GM18909 (cell line): ENCODE results near the gene EP400.

Experiments used
- ATAC-seq: cut with Tn5 transposase; IDR thresholded peaks from one replicate; pipeline ENCODE4 v1.9.1; 2021; ENCODE audit warnings: mild to moderate bottlenecking; ENCODE audit not compliant: unreplicated experiment, poor library complexity

The EP400 gene

DNA sequence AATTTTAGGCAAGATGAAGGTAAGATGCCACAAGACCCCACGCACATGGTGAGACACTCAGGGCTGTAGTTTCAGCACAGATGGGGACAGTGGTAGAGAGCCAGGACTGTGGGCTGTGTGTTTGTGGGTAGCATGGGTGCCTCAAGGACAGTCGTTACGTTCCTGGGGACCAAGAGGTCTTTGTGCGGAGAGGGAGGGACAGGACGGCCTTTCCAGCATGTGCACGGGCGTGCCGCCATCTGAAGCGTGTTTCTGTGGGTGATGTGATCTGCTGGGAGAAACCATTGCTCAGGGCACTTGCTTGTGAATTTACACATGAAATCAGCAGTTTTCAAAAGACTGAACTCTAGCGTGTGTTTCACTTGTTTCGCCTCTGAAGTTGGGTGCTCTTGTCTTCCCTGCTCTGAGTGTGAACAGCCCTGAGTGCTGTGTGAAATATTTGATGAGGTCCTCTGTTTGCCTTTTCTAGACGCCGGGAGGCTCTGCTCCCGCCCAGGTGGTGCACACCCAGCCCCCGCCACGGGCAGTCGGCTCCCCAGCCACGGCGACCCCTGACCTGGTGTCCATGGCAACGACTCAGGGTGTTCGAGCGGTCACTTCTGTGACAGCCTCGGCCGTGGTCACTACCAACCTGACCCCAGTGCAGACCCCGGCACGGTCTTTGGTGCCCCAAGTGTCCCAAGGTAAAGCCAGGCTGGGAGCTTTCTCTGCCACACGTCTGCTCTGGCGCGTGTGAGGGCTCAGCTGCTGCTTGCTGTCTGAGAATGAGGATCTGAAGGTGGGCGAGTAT, 112.1 kb downstream of the EP400 start:
- ATAC-seq = no peak

DNA sequence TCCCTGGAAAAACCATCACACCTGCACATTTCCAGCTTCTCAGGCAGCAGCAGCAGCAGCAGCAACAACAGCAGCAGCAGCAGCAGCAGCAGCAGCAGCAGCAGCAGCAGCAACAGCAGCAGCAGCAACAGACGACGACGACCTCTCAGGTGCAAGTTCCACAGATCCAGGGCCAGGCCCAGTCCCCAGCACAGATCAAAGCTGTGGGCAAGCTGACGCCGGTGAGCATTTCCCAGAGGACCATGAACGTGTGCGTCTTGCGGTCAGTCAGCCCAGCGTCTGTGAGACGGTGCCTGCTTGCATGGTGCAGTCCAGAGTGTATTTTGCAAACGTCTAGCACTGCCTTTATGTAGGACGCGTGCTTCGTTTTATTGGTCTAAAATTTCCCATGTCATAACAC, 112.7 kb downstream of the EP400 start:
- ATAC-seq = no peak

DNA sequence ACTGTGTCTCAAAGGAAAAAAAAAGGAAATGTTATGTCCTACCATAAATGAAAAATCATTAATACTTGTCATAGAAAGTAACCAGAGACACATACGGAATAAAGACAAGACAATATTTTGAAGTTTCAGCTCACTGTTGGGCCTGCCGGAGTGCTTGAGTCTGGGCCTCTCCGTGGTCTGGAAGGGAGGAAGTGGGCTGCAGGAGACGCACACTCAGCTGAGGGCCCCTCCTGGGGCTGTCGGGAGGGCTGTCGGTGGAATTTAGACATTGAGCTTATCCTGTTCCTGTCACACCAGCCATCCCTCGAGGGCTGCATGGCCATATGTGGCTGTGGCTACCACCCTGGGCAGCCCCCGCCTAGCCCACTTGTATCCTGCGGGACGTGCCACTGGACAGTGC, 113.7 kb downstream of the EP400 start:
- no peak for ATAC-seq

DNA sequence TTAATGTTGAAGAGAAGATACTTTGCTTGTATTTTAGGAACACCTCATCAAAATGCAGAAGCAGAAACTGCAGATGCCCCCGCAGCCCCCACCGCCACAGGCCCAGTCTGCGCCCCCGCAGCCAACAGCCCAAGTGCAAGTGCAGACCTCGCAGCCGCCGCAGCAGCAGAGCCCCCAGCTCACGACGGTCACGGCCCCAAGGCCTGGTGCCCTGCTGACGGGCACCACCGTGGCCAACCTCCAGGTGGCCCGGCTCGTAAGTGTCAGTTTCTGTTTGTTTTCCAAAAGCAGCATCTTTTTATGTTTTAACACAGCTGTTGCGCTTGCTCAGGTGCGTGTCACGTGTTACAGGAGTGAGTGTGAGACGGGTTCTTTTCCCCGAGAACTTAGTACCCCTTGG, 114.9 kb downstream of the EP400 start:
- ATAC-seq = no peak

DNA sequence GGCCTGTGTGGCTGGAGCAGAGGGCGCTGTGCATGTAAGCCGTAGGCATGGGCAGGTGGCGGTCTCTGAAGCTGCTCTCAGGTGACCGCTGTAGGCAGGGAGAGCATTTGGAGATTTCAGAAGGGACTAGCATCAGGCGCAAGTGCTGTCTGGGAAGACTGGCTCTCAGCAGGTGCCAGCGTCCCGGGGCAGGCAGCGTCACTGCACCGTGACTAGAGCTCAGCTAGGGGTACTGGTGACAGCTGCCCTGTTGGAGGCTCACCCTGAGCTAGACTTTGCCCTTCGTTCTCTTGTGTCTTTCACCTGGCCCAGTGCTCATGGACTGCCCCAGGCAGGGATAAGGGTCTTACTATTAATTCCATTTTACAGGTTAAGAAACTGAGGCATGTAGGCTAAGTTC, 115.5 kb downstream of the EP400 start:
- ATAC-seq = no peak

DNA sequence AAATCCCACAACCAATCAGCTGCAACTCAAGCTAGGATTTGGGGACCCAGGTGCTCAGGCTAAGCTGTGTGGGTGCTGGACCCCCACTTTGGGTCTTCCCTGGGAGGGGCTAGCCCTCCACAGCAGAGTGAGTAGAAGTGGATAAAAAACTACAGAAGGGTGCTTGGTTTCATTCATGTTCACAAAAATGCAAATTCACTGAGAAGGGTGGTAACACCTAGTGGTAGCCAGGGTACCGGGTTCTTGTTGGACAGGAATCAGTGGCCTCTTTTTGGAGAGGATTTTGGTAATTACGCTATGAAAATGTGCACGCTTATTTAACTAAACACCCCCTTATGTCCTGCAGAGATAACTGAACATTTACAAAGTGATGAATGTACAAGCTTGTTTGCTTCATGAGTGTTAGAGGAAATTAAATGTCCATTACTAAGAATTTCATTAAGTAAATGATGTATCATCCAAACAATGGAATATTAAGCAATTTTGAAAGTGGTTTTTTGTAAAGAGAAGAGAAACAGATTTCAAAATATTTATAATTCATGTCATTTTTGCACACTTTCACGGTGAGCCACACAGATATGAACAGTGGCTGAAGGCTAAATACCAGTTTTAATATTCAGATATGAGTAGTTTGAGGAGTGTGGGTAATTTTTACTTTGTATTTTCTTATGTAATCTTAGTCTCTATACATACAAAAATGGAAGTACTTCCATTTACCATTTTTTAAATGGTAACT, 116.0 kb downstream of the EP400 start:
- no peak for ATAC-seq

DNA sequence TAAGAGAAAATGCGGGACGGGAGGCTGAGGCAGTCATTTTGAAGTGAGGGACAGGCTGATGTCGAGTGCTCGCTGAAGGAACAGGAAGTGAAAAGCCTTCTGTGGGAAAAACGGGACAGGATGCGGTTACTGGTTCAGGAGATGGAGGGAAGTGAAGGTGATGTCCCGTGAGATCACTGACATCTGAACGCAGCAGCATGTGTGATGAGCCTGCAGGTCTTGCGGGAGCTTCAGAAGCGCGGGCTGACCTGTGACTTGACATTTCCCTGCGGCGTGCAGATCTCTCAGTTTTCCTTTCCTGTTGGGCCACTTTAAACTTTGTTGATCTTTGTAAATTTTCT, 116.6 kb downstream of the EP400 start:
- no peak for ATAC-seq

DNA sequence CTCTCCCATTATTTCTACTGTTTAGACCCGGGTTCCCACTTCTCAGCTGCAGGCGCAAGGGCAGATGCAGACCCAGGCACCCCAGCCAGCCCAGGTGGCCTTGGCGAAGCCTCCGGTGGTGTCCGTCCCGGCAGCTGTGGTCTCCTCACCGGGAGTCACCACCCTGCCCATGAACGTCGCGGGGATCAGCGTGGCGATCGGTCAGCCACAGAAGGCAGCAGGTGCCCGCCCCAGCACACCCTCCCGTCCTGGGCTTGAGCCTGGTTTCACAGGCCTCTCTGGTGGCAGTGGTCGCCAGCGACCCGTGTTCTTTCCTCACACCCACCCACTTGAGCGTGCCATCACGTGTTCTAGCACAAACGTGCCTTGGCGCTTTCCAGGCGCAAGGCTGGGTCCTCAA, 117.0 kb downstream of the EP400 start:
- ATAC-seq = no peak

DNA sequence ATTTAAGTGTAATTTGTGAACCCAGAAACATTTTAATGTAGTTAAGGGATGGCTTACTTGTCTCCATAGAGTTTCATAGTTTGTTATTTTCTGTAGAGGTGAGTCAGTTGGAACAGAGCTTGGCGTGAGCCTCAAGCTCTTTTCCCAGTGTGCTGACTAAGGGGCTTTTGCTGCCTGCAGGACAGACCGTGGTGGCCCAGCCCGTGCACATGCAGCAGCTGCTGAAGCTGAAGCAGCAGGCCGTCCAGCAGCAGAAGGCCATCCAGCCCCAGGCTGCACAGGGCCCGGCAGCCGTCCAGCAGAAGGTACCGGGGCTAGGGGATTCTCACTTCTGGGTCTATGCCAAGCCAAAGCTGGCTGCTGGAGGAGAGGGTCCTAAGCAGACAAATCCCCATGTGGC, 117.4 kb downstream of the EP400 start:
- no peak for ATAC-seq

DNA sequence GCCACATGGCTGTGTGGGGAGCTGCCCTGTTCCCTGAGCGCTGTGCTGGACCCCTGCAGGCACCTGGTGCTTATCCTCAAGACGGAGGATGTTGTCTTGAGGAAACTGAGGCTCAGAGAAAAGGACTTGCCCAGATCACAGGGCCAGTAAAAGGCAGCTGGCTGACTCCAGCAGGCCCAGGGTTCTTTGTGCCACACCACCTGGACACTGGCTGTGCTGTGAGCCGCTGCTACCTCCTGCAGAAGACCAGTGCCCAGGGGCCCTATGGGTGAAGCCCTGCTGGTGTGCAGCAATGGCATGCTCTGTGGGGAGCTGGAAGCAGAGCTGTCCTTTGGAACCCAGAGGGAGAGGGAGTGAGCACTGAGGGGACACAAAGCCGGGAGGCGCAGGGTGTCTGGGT, 118.5 kb downstream of the EP400 start:
- ATAC-seq = no peak

DNA sequence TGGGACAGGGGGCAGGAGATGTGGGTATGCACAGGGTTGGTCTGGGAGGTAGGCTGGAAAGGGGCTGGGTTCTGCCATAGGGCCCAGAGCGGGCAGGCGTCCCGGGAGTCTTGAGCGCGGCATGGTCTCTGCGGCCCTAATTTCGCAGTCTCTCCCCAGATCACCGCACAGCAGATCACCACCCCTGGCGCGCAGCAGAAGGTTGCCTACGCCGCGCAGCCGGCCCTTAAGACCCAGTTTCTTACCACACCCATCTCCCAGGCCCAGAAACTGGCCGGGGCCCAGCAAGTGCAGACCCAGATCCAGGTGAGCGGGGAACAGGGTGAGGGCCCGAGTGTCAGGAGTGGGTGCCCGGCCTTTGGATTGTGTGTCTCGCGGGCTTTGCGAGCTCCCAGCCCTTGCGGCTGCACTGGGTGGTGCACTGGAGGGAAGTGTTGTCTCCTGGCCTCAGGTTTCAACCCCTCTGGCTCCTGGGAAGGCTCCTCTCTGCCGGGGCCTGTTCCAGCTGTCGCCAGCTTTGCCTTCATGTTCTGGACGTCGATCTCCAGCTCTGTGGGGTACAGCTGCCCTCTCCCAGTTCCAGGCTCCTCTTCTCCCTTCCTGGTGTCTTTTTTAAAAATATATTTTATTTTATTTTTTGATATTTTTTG, 119.7 kb downstream of the EP400 start:
- no peak for ATAC-seq

DNA sequence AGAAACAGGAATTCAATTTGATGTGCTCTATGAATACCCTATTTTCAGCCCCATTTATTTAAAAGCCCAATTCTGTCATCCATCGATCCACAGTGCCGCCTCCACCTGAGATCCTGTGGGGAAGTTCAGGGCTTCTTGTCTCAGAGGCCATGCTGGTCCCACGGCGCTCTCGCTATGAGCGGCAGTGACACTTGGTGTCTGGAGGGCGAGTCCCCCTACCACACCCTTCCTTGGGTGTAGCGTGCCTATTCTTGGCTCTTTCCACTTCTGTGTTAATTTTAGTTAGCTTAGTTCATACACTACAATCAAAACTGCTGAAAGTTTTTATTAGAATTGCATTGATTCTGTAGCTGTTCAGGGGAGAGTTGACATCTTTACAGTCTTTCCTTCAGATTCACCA, 120.6 kb downstream of the EP400 start:
- ATAC-seq = no peak

DNA sequence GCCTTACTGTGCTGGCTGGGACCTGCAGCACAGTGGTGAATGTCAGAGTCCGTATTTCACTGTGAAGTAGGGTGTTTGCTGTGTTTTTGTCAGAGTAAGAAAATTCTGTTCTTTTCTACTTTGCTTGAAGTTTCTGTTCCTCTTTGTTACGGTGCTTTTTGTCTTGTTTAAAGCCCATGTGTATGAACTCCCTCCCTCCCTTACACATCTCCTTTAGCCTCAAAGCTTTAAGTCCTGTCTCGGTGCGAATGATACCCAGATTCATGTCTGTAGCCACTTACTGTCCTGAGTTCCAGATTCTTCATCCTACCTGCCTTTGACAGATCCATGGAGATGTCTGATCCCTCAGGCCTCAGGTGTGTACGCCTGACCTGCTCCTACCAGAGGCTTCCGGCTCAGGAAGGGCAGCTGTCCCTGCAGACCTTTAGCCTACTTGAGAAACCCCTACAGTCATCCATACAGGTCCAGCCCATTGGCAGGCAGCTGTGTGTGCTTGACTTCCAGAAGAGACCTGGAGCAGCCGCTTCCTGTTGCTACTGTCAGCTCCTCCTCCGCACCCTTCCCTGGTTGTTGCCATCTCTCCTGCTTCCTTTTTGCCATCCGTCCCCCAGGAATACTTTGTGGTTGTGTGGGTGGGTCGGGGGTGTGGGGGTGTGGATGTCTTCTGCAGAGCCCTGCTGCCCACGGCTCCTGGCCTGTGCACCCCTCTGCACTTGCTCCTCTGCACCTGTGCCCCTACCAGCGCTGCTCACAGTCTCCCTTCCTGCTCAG, 121.5 kb downstream of the EP400 start:
- ATAC-seq = peak; percentile 82

DNA sequence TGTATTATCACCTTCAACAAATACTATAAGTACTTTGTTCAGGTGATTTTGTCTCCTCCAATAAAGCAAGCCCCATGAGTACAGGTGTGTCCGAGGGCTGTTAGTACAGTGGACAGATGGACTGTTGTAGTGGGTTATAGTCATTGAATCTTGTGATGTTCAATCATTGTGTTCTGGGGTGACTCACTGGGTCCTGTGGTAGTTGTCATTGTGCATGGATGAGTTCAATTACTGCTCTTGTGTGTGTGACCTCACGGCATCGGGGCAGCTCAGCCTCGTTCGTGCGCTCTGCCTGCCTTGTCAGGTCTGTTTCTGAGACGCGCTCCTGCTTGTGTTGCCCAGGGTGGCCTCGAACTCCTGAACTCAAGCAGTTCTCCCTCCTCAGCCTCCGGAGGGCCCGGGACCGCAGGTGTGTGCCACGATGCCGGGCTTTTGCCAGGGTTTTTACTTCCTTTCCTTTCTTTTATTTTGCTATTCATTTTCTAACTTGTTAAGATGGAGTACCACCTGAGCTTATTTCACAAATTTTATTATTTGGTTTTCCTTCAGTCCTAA, 122.2 kb downstream of the EP400 start:
- ATAC-seq = no peak

DNA sequence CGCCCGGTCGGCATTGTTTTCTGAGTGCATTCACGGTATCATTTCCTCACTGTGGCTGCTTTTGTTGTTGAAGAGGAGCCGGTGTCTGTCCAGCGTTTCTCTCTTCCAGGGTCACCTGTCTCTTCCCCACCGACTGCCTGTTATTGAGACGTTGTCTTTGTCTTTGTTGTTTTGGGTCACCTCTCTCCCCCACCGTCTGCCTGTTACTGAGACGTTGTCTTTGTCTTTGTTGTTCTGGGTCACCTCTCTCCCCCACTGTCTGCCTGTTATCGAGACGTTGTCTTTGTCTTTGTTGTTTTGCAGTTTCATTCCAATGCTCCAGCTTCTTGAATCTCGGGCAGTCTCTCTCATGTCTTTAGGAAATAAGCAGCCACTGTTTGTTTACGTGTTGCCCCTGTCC, 124.5 kb downstream of the EP400 start:
- ATAC-seq = no peak

DNA sequence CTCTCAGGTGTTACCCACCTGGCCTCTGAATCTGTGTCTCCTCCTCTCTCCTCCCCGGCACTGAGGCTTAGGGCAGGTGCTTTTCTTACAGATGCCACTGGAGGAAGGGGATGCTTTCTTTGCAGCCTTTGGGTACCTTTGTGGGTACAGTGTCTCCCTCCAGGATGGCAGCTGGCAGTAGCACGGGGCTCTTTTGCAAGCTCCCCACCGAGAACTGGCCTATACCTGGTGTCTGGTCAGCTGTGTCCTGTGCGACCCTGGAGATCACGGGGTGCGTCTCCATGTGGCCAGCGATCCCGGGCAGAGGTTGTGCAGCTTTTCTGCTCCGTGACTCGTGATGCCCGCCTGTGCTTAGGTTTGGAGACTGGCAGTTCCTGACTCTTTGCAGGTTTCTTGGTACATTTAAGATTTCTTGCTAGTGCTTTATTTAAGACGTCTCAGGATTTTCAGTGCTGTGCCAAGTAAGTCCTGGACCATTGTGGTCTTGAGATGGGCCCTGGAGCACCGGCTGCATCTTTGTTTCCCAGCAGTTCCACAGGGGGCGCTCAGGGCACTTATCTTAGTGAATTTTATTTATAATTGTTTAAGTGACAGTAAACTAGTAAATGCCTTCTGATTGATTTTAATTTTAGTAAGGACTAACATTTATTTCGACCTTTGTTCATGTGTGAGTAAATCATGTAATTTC, 125.4 kb downstream of the EP400 start:
- ATAC-seq = no peak

DNA sequence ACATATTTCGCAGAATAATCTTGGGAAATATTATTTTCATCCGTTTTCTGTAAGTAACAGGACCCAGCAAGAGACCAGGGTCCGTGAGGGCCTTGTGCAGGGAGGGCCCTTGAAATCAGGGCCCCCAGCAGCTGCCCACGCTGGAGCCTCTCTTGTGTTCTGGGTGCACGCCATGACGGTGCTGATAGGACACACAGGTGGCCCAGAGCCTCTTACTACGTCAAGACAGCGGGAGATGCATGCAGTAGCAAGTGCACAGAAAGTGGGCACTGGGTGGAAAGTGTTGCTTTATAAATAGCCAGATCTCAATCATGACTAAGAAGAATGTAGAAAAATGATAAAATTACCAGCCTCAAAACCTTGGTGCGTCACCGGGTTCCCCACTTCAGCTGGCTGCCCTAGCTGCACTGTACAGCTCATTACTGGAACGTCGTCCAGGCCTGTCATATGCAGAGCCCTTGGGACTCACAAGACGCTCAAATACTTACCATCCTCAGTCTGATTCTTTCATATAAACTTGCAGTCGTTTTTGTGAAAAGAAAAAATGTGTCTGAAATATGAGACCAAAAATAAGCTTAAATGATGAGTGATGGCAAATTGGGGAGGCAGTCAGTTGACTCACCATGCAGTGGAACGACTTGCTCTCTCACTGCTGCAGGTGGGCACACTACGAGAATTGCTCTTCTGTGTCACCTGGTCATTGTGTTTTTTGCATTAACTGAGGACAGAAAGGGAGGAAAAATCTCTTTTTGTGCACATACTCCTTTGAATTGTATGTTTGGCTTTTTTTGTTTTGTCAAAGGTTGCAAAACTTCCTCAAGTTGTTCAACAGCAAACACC, 126.2 kb downstream of the EP400 start:
- no peak for ATAC-seq

DNA sequence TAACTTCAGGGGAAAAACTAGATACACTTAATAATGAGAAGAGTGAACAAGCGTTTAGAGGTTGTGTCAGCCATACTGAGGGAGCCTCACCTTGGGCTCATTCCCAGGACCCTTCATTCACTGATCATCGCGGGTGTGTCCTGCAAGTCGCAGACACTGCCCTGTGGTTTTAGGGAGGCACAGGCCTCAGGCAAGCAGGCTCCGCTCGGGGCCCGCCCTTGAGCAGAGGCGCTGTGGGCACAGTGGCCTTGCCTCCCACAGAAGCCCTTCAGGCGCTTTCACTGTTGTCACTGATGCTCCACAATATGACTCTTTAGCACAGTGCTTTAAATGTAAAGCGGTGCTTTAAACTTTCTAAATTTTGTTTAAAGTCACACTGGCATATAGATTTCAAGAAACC, 127.0 kb downstream of the EP400 start:
- no peak for ATAC-seq
